ENCODE measurements around the gene NTN1.

The NTN1 gene

DNA sequence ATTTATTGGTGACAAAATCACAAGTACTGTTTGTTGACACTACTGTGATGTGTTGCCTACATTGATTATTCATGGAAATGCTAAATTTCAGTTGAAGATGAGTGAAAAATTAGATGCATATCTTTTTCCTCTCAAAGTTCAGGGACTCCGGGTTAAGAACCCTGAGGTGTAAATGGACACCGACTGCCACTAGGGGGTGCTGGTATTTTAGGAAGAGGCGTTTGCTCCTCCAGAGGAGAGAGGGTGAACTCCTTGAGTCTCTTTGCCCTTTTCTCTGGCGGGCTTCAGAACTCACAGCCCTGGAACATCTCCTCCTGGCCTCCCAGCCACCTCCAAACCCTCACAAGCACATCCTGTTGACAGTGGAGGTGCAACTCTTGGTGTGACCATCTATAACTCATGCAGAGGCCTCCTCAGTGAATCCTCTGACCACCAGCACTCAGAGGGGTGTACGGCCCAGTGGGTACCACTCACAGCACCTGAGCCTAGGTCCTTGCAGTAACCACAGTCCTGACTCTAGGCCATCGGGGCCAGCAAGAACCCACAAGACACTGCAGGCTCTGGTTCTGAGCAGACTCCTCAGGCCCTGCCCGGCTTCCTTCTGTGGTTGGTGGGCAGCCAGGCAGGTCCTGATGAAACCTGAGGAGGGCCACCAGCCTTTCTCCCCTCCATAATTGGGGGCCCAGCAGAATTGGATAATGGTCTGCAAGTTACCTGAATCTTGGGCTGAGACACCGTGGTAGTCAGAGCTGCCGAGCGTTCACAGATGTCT lies 29.6 kb upstream of the NTN1 start:
- no peak overlapping the region for H3K27ac ChIP-seq
- no peak overlapping the region for H3K4me2 ChIP-seq
- no peaks in the 10 kb centered on the region for H3K27me3 ChIP-seq

DNA sequence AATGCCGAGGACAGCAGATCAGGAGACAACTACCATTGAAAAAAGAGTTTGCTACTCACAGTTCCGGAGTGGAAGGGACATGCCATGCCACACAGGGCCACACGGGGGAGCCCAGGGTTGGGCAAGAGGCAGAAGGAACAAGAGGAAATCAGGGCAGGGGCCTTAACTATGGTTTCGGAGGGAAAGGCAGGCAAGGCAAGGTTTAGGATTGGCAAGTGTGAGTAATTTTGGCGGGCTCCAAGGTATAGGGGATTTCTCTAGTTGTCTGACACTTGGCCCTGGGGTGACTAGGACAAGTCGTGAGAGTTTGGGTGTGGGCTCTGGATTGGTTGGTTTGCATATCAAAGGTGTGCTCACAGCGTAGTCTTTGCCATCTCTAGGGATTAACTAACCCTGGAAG lies 27.0 kb upstream of the NTN1 start:
- Histone ChIP-seq H3K4me3 (no peak overlapping the region), H4K20me1 (no peaks in the 10 kb centered on the region), H3K9ac (no peak overlapping the region), H3K9me3 (no peaks in the 10 kb centered on the region), H3K4me2 (no peak overlapping the region), H3K36me3 (no peaks in the 10 kb centered on the region), H3K27ac (no peak overlapping the region), H3K4me1 (peaks cover 12% of the 10 kb centered on the region), H3K27me3 (no peaks in the 10 kb centered on the region)
- no peak for TF ChIP-seq Cebpa-rat (IDR thresholded peaks at IDR 0.05)

More for the DNA sequence above, 29.6 kb upstream of the NTN1 start:
- no peak for TF ChIP-seq Cebpa-rat (IDR thresholded peaks at IDR 0.05)
- H3K36me3 ChIP-seq, result no peaks in the 10 kb centered on the region
- H3K4me1 ChIP-seq, result peaks cover 12% of the 10 kb centered on the region
- peaks cover 19% of the 10 kb centered on the region for H3K9me3 ChIP-seq
- H3K4me3 ChIP-seq, result no peak overlapping the region
- no peaks in the 10 kb centered on the region for H4K20me1 ChIP-seq
- no peak overlapping the region for H3K9ac ChIP-seq

DNA sequence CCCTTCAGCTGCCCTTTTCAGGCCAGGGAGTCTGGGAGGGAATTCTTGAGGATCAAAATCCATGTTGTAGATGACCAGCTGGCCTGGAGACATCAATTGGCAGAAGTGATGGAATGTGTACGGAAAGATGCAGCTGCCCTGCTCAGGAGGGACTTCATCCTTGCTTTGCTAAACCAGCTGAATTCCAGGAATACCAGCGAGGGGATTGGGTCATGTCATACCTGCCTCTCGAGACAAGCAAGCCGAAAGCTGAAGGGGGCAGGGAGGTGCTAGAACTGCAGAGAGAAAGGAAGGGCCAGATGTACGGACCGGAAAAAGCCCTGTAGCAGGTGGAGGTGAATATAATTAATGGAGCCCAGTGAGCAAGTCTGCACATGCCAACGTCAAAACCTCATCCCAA lies 25.6 kb upstream of the NTN1 start:
- no peak overlapping the region for H3K4me3 ChIP-seq
- H3K27ac ChIP-seq, result no peak overlapping the region
- no peak overlapping the region for H3K4me2 ChIP-seq

DNA sequence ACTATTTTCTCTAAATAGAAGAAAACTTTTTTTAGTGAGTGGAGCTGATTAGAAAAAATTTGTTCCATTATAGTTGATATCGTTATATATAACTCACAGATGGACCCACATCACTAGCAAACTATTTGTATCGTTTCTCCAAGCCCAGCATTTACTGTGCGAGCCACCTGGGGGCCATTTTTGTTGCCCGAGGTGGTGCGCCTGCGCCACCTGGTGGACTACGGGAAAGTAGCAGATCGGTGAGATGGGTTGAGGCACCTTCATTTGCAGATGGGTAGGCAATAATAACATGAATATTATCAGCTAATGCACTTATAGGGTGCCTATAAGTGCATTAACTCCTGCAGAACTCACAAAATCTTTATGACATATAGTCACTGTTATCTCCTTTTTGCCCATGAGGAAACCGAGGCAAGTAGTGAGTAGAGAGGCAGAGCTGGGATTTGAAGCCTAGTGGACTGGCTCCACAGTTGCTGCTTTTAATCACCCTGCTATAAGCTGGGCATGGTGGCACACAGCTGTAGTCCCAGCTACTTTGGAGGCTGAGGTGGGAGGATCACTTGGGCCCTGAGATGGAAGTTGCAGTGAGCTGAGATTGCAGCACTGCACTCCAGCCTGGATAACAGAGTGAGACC lies 23.2 kb upstream of the NTN1 start:
- no peak overlapping the region for H3K27ac ChIP-seq
- H3K4me1 ChIP-seq, result peaks cover 9% of the 10 kb centered on the region
- H3K36me3 ChIP-seq, result no peaks in the 10 kb centered on the region
- peaks cover 33% of the 10 kb centered on the region for H3K27me3 ChIP-seq
- peaks cover 13% of the 10 kb centered on the region for H3K9me3 ChIP-seq
- no peak overlapping the region for H3K4me3 ChIP-seq
- peaks cover 9% of the 10 kb centered on the region for H4K20me1 ChIP-seq
- H3K9ac ChIP-seq, result no peak overlapping the region
- TF ChIP-seq Cebpa-rat (IDR thresholded peaks at IDR 0.05), result no peak
- H3K4me2 ChIP-seq, result no peak overlapping the region

More for the DNA sequence above, 25.6 kb upstream of the NTN1 start:
- Histone ChIP-seq H3K9ac (no peak overlapping the region), H3K27me3 (peaks cover 9% of the 10 kb centered on the region; the same call in 1 of the 2 replicates), H3K4me1 (no peaks in the 10 kb centered on the region), H4K20me1 (no peaks in the 10 kb centered on the region), H3K9me3 (peaks cover 8% of the 10 kb centered on the region), H3K36me3 (no peaks in the 10 kb centered on the region)
- no peak for TF ChIP-seq Cebpa-rat (IDR thresholded peaks at IDR 0.05)

DNA sequence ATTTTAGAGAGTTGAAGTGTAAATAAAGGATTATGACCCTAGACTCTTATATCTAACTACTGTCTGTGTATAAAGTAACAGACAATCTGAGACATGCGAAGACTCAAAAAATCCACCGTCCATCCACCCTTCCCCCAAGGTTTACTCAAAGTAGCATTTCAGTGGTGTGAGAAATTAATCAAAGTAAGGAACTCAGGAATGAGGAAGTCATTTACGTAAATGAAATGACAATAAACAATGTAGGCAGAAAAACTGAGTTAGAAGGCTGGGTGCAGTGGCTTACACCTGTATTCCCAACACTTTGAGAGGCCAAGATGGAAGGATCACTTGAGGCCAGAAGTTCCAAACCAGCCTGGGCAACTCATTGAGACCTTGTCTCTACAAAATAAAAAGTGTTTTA lies 19.8 kb upstream of the NTN1 start:
- Histone ChIP-seq H4K20me1 (peaks cover 35% of the 10 kb centered on the region), H3K27me3 (peaks cover 68% of the 10 kb centered on the region), H3K9me3 (peaks cover 13% of the 10 kb centered on the region), H3K4me1 (peaks cover 19% of the 10 kb centered on the region), H3K36me3 (no peaks in the 10 kb centered on the region), H3K27ac (no peak overlapping the region), H3K9ac (no peak overlapping the region), H3K4me3 (no peak overlapping the region), H3K4me2 (no peak overlapping the region)
- no peak for TF ChIP-seq Cebpa-rat (IDR thresholded peaks at IDR 0.05)

DNA sequence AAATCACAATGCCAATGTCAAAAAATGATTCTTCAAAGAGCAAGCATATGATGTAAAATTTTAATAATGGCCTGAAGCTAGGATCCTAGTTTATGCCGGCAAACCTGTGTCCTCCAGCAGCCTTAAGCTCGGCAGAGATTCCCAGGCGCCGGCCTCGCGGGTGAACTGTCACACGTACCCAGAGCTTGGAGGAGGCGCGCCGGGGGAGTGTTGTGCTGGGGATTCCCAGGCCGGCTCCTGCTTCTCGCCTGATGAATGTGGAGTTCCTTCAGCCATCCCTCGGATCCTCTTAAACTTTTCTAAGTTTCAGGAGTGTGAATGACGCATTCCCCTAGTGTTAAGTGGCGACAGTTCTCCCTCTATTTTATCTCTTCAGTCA lies 19.1 kb upstream of the NTN1 start:
- no peak overlapping the region for H3K9ac ChIP-seq
- H3K9me3 ChIP-seq, result peaks cover 13% of the 10 kb centered on the region
- H3K27ac ChIP-seq, result no peak overlapping the region
- no peak overlapping the region for H3K4me3 ChIP-seq
- no peaks in the 10 kb centered on the region for H3K36me3 ChIP-seq
- H3K4me2 ChIP-seq, result peak overlapping the region; percentile 78; the same call in 1 of the 2 replicates
- peaks cover 74% of the 10 kb centered on the region for H3K27me3 ChIP-seq
- no peak for TF ChIP-seq Cebpa-rat (IDR thresholded peaks at IDR 0.05)
- H3K4me1 ChIP-seq, result peaks cover 19% of the 10 kb centered on the region
- H4K20me1 ChIP-seq, result peaks cover 35% of the 10 kb centered on the region

DNA sequence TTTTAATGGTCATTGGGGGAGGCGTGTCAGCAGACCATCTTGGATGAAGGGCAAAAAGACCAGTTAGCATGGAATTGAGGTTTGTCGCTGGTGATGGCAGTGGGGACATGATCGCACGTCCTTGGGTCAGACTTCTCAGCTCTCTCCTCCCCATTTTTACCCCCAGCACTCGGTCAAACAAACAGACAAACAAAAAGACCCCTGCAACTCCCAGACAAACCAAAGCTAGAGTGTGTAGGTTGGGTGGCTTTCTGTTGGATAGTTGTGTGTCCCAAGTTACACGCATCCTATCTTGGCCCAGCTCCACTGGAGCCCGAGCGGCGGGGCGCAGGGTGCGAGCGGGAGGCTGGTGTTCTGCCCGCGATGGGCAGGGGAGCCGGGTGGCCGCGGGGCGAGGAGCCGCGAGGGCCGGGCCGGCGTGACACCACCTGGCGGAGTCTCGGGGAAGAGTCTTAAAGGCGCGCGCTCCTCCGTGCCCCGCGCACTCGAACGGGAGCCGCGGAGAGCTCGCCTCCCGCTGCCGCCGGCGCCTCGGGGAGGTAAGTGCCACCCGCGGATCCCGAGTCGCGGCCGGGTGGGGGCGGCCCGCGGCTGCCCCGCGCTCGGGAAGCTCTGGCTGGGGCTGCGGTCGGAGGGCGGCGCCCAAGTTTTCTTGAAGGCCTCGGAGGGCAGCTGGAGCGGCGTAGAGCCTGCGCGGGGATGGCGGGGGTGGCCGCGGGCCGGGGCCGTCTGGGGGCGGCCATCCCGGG lies 18.5 kb upstream of the NTN1 start:
- Histone ChIP-seq H3K27ac (no peak overlapping the region), H3K9me3 (peaks cover 13% of the 10 kb centered on the region), H3K4me2 (peak overlapping the region; percentile 78), H3K36me3 (no peaks in the 10 kb centered on the region), H3K9ac (no peak overlapping the region), H3K4me3 (peak overlapping the region; percentile 59), H3K27me3 (peaks cover 79% of the 10 kb centered on the region), H4K20me1 (peaks cover 35% of the 10 kb centered on the region), H3K4me1 (peaks cover 19% of the 10 kb centered on the region)
- TF ChIP-seq Cebpa-rat (IDR thresholded peaks at IDR 0.05), result no peak

DNA sequence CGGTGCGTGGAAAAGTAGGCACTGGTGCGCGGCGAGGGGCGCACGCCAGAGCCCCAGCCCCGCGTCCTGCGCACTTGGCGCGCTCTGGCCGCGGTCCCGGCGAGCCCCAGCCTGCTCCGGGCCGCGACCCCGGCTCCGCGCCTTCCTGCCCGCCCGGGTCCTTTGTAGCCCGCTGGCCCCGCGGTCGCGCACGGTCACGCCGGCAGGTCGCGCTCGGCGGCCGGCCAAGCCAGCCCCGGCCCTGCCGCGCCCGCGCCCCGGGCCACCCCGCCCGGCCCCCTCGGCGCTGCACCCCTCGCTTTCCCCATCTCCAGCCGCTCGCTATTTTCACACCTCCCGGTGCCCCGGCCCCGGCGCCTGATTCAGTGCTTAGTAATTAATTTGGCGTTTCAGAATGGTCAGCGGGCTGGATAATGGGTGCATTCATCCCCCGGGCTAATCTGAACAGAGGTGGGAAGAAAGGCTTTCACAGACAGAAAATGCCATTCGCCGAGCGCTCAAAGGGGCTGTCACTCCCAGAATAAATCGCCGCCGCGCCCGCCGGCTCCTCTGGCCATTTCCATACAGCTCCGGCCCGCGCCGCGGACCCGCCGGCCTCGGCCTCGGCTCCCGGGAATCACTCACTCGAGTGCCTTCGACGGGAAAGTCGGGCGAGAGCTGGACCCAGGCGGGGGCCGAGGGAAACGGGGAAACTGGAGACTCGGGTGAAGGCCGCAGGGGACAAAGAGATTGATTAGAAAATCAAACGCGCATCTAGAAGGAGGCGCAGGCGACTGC lies 17.8 kb upstream of the NTN1 start:
- peaks cover 82% of the 10 kb centered on the region for H3K27me3 ChIP-seq
- H3K4me1 ChIP-seq, result peaks cover 19% of the 10 kb centered on the region
- H3K4me3 ChIP-seq, result peak overlapping the region; percentile 59
- H3K27ac ChIP-seq, result no peak overlapping the region
- H3K9me3 ChIP-seq, result peaks cover 13% of the 10 kb centered on the region
- peaks cover 35% of the 10 kb centered on the region for H4K20me1 ChIP-seq
- peak overlapping the region; percentile 78 for H3K4me2 ChIP-seq
- no peak overlapping the region for H3K9ac ChIP-seq
- no peak for TF ChIP-seq Cebpa-rat (IDR thresholded peaks at IDR 0.05)
- no peaks in the 10 kb centered on the region for H3K36me3 ChIP-seq

DNA sequence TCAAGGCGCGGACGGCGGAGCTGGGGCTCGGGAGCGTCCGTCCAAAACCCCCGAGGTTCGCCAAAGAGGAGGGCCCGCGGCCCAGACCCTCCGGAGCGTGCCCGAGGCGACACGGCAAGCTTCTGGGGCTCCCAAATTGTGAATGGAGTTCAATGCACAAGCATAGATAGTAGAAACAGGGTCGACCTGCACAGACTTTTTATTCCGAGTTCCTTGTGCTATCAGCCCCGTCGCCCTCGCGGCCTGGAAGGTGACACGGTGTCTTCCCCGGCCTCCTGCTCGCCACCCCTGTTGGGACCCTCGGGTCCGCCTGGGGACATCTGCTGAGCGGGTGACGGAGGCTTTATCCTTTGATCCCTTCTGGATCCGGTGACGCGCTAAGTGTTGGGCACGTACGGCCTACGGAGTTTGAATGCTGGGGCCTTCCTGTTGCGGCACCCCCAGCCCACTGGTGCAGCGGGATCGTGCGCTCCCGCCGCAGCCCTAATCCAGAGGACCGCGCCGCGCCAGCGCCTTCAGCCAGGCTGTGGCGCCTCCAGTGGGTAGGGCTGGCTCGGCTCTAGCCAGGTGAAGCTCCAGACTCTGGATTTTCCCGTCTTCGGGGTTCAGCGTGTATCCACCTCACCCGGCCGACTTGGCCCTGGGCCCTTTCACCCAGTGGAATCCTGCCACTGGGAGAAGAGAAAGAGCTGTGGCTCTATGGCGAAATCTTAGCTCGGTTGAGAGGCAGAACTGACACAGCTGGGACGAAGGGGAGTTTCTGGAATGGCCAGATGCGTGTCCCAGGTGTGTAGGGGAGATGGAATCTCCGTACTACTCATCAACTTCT lies 17.0 kb upstream of the NTN1 start:
- H3K36me3 ChIP-seq, result no peaks in the 10 kb centered on the region
- H3K4me2 ChIP-seq, result peak overlapping the region; percentile 78
- peaks cover 13% of the 10 kb centered on the region for H3K9me3 ChIP-seq
- H3K9ac ChIP-seq, result no peak overlapping the region
- no peak for TF ChIP-seq Cebpa-rat (IDR thresholded peaks at IDR 0.05)
- peaks cover 35% of the 10 kb centered on the region for H4K20me1 ChIP-seq
- peak overlapping the region; percentile 59 for H3K4me3 ChIP-seq
- peaks cover 19% of the 10 kb centered on the region for H3K4me1 ChIP-seq
- no peak overlapping the region for H3K27ac ChIP-seq
- H3K27me3 ChIP-seq, result peaks cover 89% of the 10 kb centered on the region
